MM.1S (cell line): Measurements from ENCODE around the gene SPTBN1.

Experiments used
- CTCF ChIP-seq: fragments of 300-600 bp; sonication (generic); IDR thresholded peaks from 2 replicates; pipeline ENCODE4 v1.5.1; 2016; ENCODE audit warnings: antibody characterized with exemption, low read length, mixed read lengths
- EZH2 ChIP-seq: fragments of 300-600 bp; sonication (generic); optimal IDR thresholded peaks from 2 replicates; pipeline ENCODE3; 2017; ENCODE audit warnings: low read depth, mild to moderate bottlenecking, antibody characterized with exemption, low read length, mixed read lengths
- EZH2phosphoT487 ChIP-seq: fragments of 300-600 bp; sonication (generic); IDR thresholded peaks from 2 replicates; pipeline ENCODE4 v1.6.1; 2018; ENCODE audit warnings: antibody characterized with exemption, low read length

GRCh38 chr2:54666131-54666633, 210.1 kb downstream of the SPTBN1 start:
- TF ChIP-seq CTCF (no peak), EZH2phosphoT487 (no peak), EZH2 (no peak)
